Activated naive CD4-positive, alpha-beta T cell treated with anti-CD3 and anti-CD28 coated beads, Interleukin-2, amount 50 U/mL, for 72 hours (primary cell): ENCODE measurements around the gene LHX3. TPM values are rescaled to one million over a fixed set of nuclear protein-coding genes. Genes with fewer than 3 reads are reported as not detected.

ENCODE experiments used
- ATAC-seq, 2 donors: fragments of 150-1000 bp; cut with Tn5 transposase; 2 replicates each; pipeline ENCODE4 v1.10.0; 2021; ENCODE audit warnings: mild to moderate bottlenecking in 2 of 2, moderate library complexity in 2 of 2
- DNase-seq, 2 donors: peaks; one replicate each; pipeline ENCODE4 v3.0.0; 2021 to 2022; ENCODE audit warnings: low spot score in 2 of 2
- H3K27ac Mint-ChIP-seq, 2 donors: one replicate each; pipeline ENCODE4 v1.8.0; 2022; ENCODE audit warnings: mild to moderate bottlenecking in 2 of 2, mixed read lengths in 2 of 2
- H3K36me3 Mint-ChIP-seq, 2 donors: one replicate each; pipeline ENCODE4 v1.8.0; 2022; ENCODE audit warnings: mixed read lengths in 2 of 2
- H3K9me3 Mint-ChIP-seq, 2 donors: one replicate each; pipeline ENCODE4 v1.8.0; 2022; ENCODE audit warnings: mixed read lengths in 2 of 2
- total RNA-seq, 2 donors: library from RNA; stranded (reverse); gene quantifications; one replicate each; pipeline ENCODE4 v1.2.3, GENCODE V29; 2022

LHX3 gene
- total RNA-seq, 2 donors from 2014 or later = 0.08 to 0.11 TPM

DNA sequence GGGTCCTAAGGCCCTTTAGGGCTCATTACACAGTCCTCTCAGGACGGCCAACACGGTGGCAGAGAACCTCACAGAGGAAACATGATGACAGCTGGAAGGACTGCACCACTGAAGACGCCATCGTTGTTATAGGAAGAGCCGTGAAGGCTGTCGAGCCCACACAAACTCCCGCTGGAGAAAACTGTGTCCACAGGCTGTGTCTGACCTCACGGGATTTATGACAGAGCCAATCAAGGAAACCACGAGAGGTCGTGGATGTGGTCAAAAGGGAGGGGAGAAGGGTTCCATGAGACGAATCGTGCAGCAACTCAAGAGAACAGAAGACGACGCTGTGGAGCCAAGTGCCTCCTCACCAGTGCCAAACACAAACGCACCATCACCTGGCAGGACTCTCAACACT, 28.5 kb upstream of the LHX3 start:
- DNase-seq (no peak), ATAC-seq (peak in 1 of 2 donors; percentile 21)
- H3K27ac Mint-ChIP-seq = peak overlapping the region; percentile 48 to 78
- H3K9me3 Mint-ChIP-seq = no peaks in the 10 kb centered on the region
- no peaks in the 10 kb centered on the region for H3K36me3 Mint-ChIP-seq

DNA sequence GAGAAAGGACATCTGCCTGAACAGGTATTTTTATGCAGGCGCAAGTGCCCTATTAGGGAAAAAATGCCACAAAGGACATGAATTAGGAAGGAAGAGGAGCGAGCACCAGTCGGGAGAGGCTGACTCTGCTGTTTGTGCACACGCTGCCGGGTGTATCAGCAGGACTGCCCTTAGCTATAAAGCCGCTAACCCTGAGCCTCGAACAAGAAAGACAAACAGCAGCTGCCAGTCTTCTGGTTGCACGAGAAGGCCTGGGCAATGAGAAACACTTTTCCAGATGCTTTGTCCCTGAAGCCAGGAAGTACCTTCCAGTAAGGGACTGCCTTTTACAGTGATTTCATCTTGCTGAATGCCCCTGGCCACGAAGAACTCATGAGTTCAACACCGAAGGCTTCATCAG, 28.0 kb upstream of the LHX3 start:
- Mint-ChIP-seq H3K36me3 (no peaks in the 10 kb centered on the region), H3K27ac (peak overlapping the region; percentile 48 to 81), H3K9me3 (no peaks in the 10 kb centered on the region)
- DNase-seq = no peak
- no peak for ATAC-seq

DNA sequence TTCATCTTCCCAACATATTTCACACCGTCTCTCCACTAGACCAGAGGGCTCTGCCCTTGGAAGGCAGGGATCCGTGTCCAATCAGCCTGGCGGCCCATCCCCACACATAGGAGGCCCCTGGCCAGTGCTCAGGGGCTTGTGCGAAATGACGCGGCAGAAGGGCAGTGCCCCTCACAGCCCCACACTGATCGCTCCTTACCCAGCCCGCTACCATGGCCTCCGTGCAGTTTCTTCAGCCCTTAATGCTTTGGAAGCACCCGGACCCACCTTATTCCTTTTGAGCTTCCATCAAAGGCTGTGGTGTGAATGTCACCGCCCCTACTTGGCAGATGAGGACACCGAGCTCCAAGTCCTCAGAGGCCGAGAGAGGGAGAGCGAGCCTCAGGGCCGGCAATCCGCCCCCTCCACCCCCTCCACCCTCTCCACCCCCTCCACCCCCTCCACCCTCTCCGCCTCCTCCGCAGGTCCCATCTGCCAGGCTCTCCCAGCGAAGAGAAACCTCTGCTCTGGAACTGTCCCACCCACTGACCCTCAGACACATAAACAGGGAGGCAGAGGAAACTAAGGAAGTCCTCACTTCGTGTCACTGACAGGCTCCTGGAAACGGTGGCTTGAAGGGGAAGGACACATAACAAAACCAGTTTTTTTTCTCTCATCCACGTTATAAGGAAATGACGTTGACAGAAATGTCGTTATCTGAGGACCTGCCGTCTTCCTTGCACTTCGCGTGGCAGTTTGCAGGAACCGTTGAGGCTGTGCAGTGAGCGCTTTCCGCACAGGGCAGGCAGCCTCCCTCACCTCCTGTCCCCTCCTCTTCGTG, 26.8 kb upstream of the LHX3 start:
- ATAC-seq (peak; percentile 81 to 84), DNase-seq (peak in 1 of 2 donors; percentile 19)
- Mint-ChIP-seq H3K9me3 (no peaks in the 10 kb centered on the region), H3K36me3 (no peaks in the 10 kb centered on the region), H3K27ac (peak overlapping the region; percentile 81 to 84)

DNA sequence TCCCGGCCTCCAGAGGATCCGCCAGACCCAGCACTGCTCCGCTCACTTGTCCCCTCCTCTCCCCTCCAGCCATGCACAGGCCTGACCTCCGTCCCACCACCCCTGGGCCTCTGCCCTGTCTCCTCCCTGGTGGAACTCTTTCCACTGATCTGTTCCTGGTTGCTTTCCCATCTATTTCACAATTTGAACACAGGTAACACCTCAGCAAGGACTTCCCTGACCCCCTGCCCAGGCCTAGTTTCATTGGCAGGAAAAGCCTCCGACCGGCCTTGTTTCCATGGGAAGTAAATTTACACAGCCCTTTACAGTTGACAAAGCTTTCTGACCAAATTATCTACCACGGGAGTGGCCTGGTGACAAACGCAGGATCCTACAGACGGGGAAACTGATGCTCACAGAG, 25.8 kb upstream of the LHX3 start:
- no peaks in the 10 kb centered on the region for H3K36me3 Mint-ChIP-seq
- ATAC-seq (no peak), DNase-seq (no peak)
- H3K27ac Mint-ChIP-seq = peak overlapping the region in 1 of 2 donors; percentile 38
- H3K9me3 Mint-ChIP-seq = no peaks in the 10 kb centered on the region

DNA sequence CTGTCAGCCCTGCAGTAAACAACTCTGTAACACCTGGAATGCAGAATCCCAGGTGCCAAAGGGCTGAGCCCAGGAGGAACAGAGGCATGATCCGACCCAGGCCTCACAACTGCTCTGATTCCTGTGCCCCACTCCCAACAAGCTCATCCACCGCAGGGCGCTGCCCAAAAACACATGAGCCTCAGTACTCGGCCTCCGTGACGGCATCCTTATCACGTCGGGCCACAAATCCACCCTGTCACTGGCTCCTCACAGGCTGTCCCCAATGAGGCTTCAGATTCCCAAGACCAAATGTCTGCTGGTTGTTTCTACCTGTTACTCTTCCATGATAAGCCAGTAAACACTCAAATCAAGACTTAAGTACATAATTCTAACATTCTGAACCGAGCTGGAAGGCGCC, 25.4 kb upstream of the LHX3 start:
- H3K36me3 Mint-ChIP-seq = peaks cover 0 to 4% of the 10 kb centered on the region in 2 donors
- H3K9me3 Mint-ChIP-seq = no peaks in the 10 kb centered on the region
- ATAC-seq = no peak
- H3K27ac Mint-ChIP-seq = no peak overlapping the region
- DNase-seq = no peak

DNA sequence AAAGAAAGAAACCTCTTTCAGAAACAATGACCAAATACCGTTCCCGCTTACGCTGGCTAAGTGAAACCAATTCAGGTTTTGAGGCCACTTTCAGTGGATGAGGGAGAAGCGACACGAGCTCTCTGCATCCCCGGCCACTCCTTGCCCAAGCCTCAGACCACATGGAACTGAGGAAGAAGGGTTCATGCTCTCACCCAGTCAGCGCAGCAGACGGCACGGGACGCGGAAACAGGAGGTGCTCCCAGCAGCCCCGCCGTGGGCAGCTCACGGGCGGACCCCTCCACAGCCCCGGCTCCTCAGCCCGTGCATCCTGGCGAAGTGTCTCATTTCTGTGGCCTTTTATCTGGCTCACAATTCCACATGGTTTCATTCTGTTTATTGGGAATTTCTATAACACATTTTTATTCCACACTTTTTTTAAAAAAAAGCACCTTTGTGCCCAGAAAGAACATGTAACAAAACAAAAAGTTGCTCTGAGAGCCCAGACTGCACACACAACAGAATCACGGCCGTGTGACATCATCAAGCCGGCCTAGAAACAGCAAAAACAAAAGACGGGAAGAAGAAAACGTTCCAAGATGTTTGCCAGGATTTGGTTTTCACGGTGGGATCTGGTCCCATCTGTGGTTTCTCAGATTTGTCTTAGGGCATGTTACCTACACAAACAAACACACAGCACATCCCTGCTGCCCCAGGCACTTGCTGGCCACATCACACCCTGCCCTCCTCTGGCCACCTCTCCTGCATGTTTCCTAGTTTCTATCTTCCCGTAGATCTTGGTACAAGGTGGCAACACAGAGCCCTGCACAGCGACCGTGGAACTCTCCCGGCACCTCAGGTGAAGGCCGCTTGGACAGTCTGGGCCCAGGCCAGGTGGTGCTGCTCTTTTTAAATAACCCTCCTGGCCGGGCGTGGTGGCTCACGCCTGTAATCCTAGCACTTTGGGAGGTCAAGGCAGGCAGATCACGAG, 24.5 kb upstream of the LHX3 start:
- no peaks in the 10 kb centered on the region for H3K9me3 Mint-ChIP-seq

DNA sequence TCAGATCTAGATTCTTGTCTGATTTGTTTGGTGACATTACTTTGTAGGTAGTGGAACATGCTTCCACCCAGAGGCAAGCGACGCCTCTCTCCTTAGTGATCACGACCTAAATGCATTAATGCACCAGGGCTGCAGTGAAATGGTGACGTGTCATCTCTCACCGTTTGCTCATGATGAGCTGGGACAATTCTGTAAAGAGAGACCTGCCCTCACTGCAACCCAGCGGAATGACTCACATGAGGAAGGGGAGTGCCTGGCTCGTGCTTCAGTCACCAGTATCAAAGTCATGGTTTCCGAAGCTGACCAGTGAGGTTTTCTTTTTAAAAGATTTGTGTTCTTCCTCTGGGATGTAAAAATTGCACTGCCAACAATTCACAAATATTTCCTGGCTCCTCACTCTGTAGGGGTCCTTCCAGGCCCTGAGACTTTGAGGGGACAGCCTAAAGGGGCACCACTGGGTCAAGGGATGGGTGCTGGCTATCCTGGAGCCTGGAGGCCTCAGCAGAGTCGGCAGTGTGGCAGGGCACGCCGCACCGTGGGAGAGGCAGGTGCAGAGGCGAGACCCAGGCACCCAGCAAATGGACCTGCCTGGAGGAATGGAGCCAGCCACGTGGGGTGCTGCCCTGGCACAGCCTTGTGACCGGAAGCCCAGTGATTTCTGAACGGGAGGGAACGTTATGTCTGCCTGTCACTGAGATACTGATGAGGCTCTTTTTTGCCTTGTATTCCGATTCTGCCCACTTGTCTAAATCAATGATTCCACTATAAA, 23.4 kb upstream of the LHX3 start:
- H3K27ac Mint-ChIP-seq = peak overlapping the region; percentile 72 to 84
- peak; percentile 37 to 67 for ATAC-seq
- peaks cover 4 to 5% of the 10 kb centered on the region in 2 donors for H3K36me3 Mint-ChIP-seq
- no peaks in the 10 kb centered on the region for H3K9me3 Mint-ChIP-seq
- no peak for DNase-seq

More for the DNA sequence above, 24.5 kb upstream of the LHX3 start:
- ATAC-seq (no peak), DNase-seq (no peak)
- Mint-ChIP-seq H3K36me3 (peaks cover 4 to 5% of the 10 kb centered on the region in 2 donors), H3K27ac (peak overlapping the region; percentile 72 to 77)

DNA sequence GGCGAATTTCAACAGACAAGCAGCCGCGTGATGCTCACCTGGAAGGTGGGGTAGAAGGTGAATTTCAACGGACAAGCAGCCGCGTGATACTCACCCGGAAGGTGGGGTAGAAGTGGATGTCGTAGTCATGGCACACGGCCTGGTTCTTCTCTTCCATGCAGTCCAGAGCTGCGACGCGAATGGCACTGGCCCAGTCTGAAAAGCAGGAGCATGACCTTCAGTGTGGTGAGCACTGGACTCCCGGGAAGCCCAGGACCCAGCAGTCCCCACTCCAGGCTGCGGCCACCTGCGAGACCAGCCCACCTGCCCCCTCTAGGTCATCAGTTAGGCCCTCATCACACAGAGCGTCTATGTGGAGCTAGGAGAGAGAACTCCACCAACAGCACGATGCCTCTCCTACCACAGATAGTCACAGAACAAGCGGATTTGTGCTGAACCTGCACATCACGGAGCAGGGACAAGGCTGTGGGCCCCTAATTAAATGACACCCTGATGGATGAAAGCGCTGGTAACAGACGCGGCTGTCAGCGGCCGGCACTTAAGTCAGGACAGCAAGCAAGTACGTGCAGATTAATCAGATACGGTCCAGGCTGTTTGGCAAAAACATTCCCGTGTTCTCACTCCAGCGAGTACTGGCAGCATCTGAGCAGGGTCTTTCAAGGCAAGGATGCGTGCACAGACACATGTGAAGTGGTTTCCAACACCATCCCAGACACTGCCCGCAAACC, 21.9 kb upstream of the LHX3 start:
- peaks cover 4 to 13% of the 10 kb centered on the region in 2 donors for H3K36me3 Mint-ChIP-seq
- H3K27ac Mint-ChIP-seq = no peak overlapping the region
- DNase-seq (no peak), ATAC-seq (no peak)
- no peaks in the 10 kb centered on the region for H3K9me3 Mint-ChIP-seq

DNA sequence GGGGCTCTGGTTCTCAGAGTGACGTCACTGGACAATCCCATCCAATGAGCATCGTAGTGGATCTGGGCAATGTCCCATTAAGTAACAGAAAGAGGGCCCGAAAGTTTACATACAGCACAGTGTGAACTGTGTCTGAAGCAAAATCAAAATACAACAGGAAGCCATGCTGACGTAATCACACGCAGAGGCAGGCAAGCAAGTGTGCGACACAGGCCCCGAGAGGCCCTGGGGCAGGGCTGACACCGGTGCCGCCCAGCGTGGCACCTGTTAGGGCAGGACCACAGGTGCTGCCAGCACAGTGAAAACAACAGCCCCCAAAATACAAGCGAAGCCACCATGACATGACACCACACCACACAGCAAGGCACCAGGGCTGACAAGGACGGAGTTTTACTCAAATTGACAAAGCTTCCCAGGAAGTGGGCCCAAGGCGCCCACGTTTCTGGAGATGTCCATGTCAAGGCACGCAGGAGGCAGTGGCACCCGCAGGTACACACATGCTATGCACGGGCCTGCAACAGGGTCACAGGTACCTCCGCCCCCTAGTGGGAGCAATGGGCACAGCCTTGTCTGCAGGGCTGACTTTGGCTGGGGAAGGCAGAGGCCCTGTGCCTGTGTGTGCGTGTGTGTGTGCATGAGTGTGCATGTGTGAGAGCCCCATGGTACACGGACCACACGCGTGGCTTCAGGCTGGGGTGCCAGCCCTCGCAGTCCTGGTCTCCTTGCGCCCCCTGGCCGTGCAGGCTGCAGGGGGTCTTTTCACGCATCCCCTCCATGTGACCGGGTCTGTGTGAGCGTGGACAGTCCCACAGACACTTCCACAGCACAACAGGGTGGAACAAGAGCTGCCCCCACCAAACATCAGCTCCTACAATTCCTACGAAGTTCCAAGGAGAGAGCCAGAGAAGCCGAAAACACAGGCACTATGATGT, 21.1 kb upstream of the LHX3 start:
- H3K36me3 Mint-ChIP-seq = peaks cover 4 to 13% of the 10 kb centered on the region in 2 donors
- no peaks in the 10 kb centered on the region for H3K9me3 Mint-ChIP-seq
- DNase-seq (peak in 1 of 2 donors; percentile 75), ATAC-seq (peak; percentile 70 to 88)
- H3K27ac Mint-ChIP-seq = peak overlapping the region in 1 of 2 donors; percentile 69

DNA sequence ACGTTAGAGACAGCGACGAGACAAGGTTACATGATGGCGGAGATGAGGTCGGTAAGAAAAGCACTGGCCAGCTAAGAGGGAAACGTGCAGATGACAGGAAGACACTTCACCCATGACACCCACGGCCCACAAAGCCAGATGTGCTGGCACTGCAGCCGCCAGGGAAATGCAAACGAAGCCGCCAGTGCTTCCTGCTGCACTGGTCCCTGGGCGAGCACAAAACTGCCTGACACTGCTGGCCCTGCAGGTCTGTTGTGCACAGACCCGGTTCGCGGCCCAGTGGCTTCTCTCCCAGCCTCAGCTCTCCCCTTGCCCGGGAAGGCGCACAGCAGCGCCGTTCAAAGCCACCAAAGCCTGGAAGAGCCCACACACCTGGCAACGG, 20.4 kb upstream of the LHX3 start:
- DNase-seq (no peak), ATAC-seq (no peak)
- Mint-ChIP-seq H3K36me3 (peaks cover 9 to 13% of the 10 kb centered on the region in 2 donors), H3K27ac (peak overlapping the region; percentile 16 to 69), H3K9me3 (no peaks in the 10 kb centered on the region)

DNA sequence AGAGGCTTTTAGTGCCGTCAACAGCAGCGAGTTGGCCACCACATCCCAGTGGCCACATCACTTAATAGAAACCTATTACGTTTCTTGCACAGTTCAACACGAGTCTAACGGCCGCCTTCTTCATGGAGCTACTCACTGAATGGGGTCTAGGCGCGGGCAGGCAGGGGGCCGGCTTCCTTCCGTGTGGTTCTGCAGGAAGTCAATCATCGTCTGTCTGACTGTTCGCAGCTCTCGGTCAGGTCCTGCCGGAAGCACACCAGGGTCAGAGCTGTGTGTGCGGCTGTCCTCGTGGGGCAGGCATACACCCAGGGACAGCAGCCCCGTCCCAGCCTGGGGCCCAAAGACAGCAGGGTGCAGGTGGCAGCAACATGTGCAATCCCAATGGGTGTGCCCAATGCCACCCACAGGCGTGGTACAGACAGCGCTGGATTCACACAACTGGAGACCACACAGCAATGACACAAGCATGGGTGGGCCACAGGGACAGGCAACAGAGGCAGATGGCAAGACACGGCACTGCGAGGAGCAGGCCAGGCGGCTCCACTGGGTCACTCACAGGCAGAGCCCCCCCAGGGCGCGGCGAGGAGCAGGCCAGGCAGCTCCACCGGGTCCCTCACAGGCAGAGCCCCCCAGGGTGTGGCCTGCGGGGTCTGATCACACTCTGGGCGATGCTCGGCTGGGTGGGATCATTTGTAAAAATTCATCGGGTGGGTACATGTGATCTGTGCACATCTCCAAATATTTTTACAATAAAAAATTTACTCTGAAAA, 19.1 kb upstream of the LHX3 start:
- ATAC-seq (no peak), DNase-seq (no peak)
- Mint-ChIP-seq H3K36me3 (peaks cover 10 to 13% of the 10 kb centered on the region in 2 donors), H3K27ac (no peak overlapping the region), H3K9me3 (no peaks in the 10 kb centered on the region)

DNA sequence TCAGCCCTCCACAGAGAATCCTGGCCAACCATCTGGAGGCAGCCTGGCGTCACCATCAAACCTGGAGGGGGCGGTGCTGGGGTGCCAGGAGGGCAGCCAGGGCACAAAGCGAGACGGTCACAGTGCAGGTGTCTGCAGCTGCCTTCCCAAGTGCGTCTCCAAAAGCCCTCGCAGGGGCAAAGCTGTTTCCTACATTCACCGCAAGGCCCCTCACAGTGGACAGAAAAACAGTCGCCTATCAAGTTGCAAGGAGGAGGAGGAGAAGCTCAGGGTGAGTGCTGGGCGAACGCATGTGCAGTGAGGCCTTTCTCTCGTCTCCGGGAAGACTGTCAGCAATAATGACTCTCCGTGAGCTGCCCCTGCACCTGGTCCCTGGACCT, 18.0 kb upstream of the LHX3 start:
- Mint-ChIP-seq H3K27ac (no peak overlapping the region), H3K9me3 (no peaks in the 10 kb centered on the region), H3K36me3 (peaks cover 10 to 13% of the 10 kb centered on the region in 2 donors)
- DNase-seq (no peak), ATAC-seq (no peak)

DNA sequence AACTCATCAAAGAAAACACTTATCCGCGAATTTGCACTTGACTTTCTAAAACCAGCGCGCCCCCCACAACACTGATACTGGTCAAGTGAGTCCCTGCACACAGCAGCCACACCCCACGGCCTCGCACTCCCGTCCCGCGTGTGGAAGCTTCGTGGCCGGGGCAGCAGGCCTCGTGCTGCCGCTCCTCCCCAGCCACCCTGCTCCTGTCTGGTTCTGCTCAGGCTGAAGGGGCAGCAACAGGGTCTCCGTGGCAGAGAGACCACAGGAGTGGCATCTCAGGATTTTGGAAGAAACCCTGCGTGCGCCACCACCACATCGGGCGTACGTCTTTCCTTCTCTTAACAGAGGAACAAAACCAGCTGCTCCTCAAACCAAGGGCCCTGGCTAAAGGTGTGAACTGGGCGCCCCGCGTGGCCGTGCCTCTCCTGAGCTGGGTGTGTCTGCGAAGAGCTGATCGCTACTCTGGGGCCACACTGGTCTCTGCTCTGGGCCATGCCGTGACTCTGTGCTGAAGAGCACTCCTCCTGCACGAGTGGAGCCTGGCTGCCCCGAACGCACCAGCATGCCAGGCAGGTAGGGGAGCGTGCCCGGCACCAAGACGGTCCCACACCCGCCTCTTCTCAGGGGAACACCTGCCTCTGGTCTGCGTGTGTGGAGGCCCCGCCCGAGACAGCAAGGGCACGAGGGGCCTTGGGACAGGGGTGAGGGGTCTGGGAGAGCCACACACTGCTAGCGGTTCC, 17.4 kb upstream of the LHX3 start:
- Mint-ChIP-seq H3K27ac (no peak overlapping the region), H3K9me3 (no peaks in the 10 kb centered on the region), H3K36me3 (peaks cover 10 to 13% of the 10 kb centered on the region in 2 donors)
- DNase-seq (no peak), ATAC-seq (no peak)
